ENCODE data around the gene MAPK8IP3.

- TF ChIP-seq, protein P1, sequence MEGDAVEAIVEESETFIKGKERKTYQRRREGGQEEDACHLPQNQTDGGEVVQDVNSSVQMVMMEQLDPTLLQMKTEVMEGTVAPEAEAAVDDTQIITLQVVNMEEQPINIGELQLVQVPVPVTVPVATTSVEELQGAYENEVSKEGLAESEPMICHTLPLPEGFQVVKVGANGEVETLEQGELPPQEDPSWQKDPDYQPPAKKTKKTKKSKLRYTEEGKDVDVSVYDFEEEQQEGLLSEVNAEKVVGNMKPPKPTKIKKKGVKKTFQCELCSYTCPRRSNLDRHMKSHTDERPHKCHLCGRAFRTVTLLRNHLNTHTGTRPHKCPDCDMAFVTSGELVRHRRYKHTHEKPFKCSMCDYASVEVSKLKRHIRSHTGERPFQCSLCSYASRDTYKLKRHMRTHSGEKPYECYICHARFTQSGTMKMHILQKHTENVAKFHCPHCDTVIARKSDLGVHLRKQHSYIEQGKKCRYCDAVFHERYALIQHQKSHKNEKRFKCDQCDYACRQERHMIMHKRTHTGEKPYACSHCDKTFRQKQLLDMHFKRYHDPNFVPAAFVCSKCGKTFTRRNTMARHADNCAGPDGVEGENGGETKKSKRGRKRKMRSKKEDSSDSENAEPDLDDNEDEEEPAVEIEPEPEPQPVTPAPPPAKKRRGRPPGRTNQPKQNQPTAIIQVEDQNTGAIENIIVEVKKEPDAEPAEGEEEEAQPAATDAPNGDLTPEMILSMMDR (IDR thresholded peaks at IDR 0.05), result no peak
- no peak for TF ChIP-seq POLR2A (IDR thresholded peaks at IDR 0.05)
Observed at GRCh38 chr16:1792836-1793577, 87.0 kb downstream of the MAPK8IP3 start.

Data from Peyer's patch (tissue), 4 donors.